ENCODE measurements around the gene PRR12. TPM values are rescaled to one million over a fixed set of nuclear protein-coding genes. Genes with fewer than 3 reads are reported as not detected.
A peak's percentile ranks its signal among the peaks of the same experiment; 100 is the strongest.

Gene PRR12
- polyA plus RNA-seq, 4 donors = 2.4 to 18.4 (median 8.0) TPM

DNA sequence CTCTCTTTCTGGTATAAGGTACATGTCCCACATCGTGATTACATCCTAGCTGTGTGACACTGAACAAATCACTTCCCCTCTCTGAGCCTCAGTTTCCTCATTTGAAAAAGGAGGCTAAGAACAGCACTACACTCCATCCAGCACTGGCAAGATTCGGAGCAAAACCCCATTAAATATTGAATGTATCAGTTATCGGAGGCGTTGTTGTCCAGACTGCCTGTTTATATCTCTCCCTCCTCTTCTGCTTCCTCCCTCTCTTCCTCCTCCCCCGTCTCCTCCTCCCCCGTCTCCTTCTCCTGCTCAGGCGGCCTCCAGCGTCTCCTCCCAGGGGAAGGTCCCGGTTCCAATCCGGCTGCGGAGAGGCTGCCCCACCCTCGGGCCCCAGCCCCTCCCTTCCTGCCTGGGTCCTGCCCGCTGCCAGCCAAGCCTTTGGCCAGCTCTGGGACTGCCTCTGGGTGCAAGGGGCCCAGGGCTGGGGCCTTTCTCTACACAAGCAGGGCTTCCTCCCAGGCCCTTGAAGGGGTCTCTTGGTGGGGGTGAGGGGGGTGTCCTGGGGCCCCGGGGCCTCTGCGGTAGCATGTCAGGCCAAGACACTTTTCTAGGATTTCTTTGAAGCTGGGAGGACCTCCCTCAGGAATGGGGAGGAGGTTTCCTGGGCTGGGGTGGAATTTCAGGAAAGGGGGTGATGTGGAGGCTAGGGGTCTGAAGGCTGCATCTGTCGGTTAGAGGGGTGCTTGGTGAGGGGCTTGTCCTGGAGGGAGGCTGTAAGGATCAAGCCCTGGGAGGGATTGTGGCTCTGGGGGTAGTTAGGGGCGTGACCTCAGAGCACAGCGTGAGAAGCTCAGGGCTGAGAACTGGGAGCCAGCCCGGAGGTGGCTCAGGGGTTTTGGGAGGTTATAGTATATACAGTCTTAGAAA lies 47.1 kb downstream of the PRR12 start:
- Histone ChIP-seq H3K9me3 (ENCODE audit: control insufficient read depth in 2 of 2, insufficient read depth in 1 of 2, low read depth in 1 of 2, low read length in 1 of 2) (no peaks in the 10 kb centered on the region), H3K4me3 (ENCODE audit: low read depth in 1 of 3, low read length in 3 of 3) (peak overlapping the region; percentile 12 to 34 (median 30)), H3K27me3 (ENCODE audit: control insufficient read depth in 3 of 3, insufficient read depth in 3 of 3, low read length in 3 of 3) (peaks cover 0 to 17% (median 0%) of the 10 kb centered on the region in 3 donors), H3K36me3 (ENCODE audit: control insufficient read depth in 3 of 3, insufficient read depth in 2 of 3, low read depth in 1 of 3, low read length in 3 of 3) (peaks cover 0 to 13% (median 0%) of the 10 kb centered on the region in 3 donors), H3K27ac (ENCODE audit: low read depth in 1 of 3, low read length in 2 of 3) (peak overlapping the region; percentile 35 to 87 (median 63)), H3K4me1 (ENCODE audit: control insufficient read depth in 3 of 3, insufficient read depth in 2 of 3, low read depth in 1 of 3, low read length in 2 of 3) (peaks cover 0 to 50% (median 16%) of the 10 kb centered on the region in 3 donors)
- WGBS, 3 donors = 8 to 10% (median 10%) methylated on average over 18 to 19 of the region's 19 CpGs
- no peak for FAIRE-seq
- DNase-seq = peak; percentile 78 to 93

DNA sequence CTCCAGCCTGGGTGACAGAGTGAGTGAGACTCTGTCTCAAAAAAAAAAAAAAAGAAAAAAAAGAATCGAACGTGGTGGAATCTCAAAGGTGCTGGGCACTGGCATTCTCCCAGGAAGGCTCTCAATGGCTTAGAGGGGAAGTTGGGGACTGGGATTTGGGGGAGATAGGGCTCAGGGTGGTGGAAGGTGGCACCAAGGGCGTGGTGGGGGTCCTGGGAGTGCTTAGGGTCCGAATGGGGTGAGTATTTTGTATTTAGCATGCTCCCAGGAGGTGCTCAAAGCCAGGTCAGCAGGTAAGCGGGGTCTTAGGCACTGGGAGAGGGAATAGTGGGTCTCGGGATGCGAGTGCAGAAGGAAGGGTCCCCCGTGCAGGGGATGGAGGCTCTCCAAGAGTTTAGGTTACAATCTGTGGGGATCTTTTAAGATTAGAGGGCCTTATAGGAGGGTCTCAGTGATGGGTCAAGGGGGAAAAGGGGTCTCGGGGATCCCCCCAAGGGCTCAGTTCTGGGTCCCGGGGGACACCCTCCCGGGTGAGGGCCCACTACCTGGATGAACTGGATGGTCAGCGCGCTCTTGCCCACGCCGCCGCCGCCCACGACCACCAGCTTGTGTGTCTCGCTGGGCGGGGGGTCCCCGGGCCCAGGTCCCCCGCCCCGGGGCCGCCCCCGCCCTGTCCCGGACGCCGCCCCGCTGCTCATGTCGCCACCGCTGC lies 48.6 kb downstream of the PRR12 start:
- H3K27me3 ChIP-seq (ENCODE audit: control insufficient read depth in 3 of 3, insufficient read depth in 3 of 3, low read length in 3 of 3) = peaks cover 0 to 17% (median 0%) of the 10 kb centered on the region in 3 donors
- FAIRE-seq (no peak), DNase-seq (peak in 1 of 2 donors; percentile 42)
- peaks cover 0 to 58% (median 16%) of the 10 kb centered on the region in 3 donors for H3K4me1 ChIP-seq (ENCODE audit: control insufficient read depth in 3 of 3, insufficient read depth in 2 of 3, low read depth in 1 of 3, low read length in 2 of 3)
- H3K27ac ChIP-seq (ENCODE audit: low read depth in 1 of 3, low read length in 2 of 3) = peak overlapping the region; percentile 79 to 99 (median 95)
- H3K9me3 ChIP-seq (ENCODE audit: control insufficient read depth in 2 of 2, insufficient read depth in 1 of 2, low read depth in 1 of 2, low read length in 1 of 2) = no peaks in the 10 kb centered on the region
- peaks cover 0 to 13% (median 0%) of the 10 kb centered on the region in 3 donors for H3K36me3 ChIP-seq (ENCODE audit: control insufficient read depth in 3 of 3, insufficient read depth in 2 of 3, low read depth in 1 of 3, low read length in 3 of 3)
- WGBS, 3 donors = 4 to 8% (median 6%) methylated on average over 25 to 31 of the region's 31 CpGs
- peak overlapping the region; percentile 48 to 78 (median 65) for H3K4me3 ChIP-seq (ENCODE audit: low read depth in 1 of 3, low read length in 3 of 3)

DNA sequence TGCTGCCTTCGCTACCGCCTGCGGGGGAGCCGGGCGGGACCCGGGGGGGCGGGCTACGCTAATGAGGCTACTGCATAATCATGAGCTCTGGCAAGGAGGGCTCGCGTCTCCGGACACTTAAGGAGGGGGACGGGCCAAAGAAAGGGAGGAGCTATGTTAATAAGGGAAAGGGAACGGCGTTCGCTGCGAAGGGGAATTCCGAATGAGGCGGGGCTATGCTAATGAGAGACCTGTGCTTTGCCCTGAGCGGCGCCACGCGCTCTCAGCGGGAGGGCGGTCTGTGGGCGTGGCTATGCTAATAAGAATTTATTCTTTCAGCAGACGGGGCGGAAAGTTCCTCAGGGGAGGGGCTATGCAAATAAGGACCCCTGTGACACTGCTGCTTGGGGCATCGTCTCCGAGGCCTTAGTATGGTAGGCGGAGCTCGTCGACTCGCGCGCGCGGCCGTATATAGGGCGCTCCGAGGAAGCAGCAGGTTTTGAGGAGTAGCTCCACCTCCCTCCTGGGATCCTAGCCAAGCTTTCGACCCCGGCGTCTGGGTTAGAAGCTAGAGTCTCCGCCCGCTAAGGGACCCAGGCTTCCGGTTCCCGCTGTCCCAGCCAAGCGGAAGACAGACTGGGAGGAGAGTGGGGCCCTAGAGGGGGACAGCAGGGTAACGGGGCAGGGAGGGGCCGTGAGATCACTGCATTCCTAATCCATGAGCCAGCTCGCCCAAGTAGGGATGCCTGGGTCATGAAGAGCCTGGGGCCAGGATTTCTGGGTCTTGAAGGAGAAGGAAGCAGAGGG lies 49.3 kb downstream of the PRR12 start, which contains the start of gene RRAS:
Gene RRAS (minus strand): TSS at position 31 of the 786 bp plus-strand sequence. CDS start 45 bp downstream, outside the sequence.
- peaks cover 0 to 17% (median 0%) of the 10 kb centered on the region in 3 donors for H3K36me3 ChIP-seq (ENCODE audit: control insufficient read depth in 3 of 3, insufficient read depth in 2 of 3, low read depth in 1 of 3, low read length in 3 of 3)
- peak within 1 kb of the TSS; percentile 95 to 99 (median 95) for H3K27ac ChIP-seq (ENCODE audit: low read depth in 1 of 3, low read length in 2 of 3)
- H3K9me3 ChIP-seq (ENCODE audit: control insufficient read depth in 2 of 2, insufficient read depth in 1 of 2, low read depth in 1 of 2, low read length in 1 of 2) = no peaks in the 10 kb centered on the region
- DNase-seq (peak; percentile 100), FAIRE-seq (peak; percentile 81)
- peaks cover 0 to 16% (median 0%) of the 10 kb centered on the region in 3 donors for H3K27me3 ChIP-seq (ENCODE audit: control insufficient read depth in 3 of 3, insufficient read depth in 3 of 3, low read length in 3 of 3)
- WGBS, 3 donors = 0% methylated on average over 40 to 51 of the region's 51 CpGs
- H3K4me3 ChIP-seq (ENCODE audit: low read depth in 1 of 3, low read length in 3 of 3) = peak within 1 kb of the TSS; percentile 48 to 78 (median 65)
- peaks cover 0 to 57% (median 16%) of the 10 kb centered on the region in 3 donors for H3K4me1 ChIP-seq (ENCODE audit: control insufficient read depth in 3 of 3, insufficient read depth in 2 of 3, low read depth in 1 of 3, low read length in 2 of 3)

DNA sequence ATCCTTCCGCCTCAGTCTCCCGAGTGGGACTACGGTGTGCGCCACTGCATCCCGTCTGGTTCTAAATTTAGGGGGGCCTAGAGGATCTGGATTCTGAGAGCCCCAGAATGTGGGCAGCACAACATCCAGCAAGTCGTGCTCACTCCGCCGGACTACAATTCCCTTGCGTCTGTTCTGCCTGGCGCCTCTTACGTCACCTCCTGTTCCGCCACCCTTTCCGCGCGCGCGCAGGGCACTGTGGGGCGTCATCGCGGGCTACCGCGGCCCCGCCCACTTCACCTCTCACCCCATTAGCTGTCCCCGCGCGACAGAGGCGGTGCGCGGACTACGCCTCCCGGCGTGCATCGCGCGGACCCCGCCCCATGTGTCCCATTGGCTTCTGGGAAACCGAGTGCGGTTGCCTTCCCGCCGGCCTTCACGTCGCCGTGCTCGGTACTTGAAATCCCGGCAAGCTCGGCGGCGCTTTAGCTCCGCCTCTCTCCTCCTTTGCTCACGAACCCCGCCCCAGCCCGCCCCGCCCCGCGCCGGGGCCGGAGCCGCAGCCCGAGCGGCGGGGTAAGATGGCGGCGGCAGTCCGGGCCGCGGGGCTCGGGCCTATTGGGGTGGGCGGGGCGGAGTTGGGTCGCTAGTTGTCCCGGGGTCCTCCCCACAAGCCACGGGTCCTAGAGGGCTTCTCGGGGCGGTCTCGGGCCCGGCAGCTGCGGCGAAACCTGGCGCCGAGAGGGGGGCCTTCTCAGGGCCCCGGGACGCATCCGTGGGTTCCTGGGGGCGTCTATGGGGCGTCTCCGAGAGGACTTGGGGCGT lies 50.9 kb downstream of the PRR12 start, which contains the start of gene SCAF1:
Gene SCAF1 (plus strand): TSS at position 522 of the 804 bp plus-strand sequence. CDS start 2,818 bp downstream, outside the sequence.
- FAIRE-seq = no peak
- no peaks in the 10 kb centered on the region for H3K9me3 ChIP-seq (ENCODE audit: control insufficient read depth in 2 of 2, insufficient read depth in 1 of 2, low read depth in 1 of 2, low read length in 1 of 2)
- WGBS, 3 donors = 0% methylated on average over 54 to 87 of the region's 87 CpGs
- H3K4me3 ChIP-seq (ENCODE audit: low read depth in 1 of 3, low read length in 3 of 3) = peak within 1 kb of the TSS; percentile 75 to 96 (median 93)
- peaks cover 0 to 47% (median 16%) of the 10 kb centered on the region in 3 donors for H3K4me1 ChIP-seq (ENCODE audit: control insufficient read depth in 3 of 3, insufficient read depth in 2 of 3, low read depth in 1 of 3, low read length in 2 of 3)
- peak within 1 kb of the TSS; percentile 95 to 99 (median 95) for H3K27ac ChIP-seq (ENCODE audit: low read depth in 1 of 3, low read length in 2 of 3)
- peak; percentile 99 to 100 for DNase-seq
- H3K36me3 ChIP-seq (ENCODE audit: control insufficient read depth in 3 of 3, insufficient read depth in 2 of 3, low read depth in 1 of 3, low read length in 3 of 3) = peaks cover 0 to 24% (median 7%) of the 10 kb centered on the region in 3 donors
- H3K27me3 ChIP-seq (ENCODE audit: control insufficient read depth in 3 of 3, insufficient read depth in 3 of 3, low read length in 3 of 3) = peaks cover 0 to 2% (median 0%) of the 10 kb centered on the region in 3 donors

DNA sequence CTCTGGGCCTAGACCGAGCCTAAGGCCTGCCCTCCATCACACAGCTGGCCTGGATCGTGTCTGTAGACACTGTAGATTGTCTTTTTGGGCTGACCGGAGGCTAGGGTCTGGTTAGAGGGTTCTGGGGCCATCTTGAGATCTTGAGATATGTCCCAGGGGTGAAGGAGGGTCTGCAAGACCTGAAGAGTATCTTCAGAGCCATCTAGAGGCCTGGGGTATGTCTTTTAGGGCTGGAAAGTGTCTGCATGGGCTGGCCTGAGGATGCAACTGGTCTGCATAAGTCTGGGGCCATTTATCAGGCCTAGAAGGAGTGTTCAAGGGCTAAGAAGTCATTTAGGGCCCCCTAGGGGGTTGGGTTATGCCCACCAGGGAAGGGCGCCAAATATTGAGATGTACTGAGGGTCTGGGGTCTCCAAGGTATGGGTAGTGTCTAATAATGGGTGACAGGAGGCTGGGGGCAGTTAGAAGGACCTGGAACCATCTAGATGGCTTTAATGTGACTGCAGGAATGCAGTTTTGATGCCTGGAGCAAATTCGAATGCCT lies 51.6 kb downstream of the PRR12 start:
- 4 to 7% (median 6%) methylated on average over 5 of the region's 5 CpGs for WGBS, 3 donors
- Histone ChIP-seq H3K9me3 (ENCODE audit: control insufficient read depth in 2 of 2, insufficient read depth in 1 of 2, low read depth in 1 of 2, low read length in 1 of 2) (no peaks in the 10 kb centered on the region), H3K27me3 (ENCODE audit: control insufficient read depth in 3 of 3, insufficient read depth in 3 of 3, low read length in 3 of 3) (no peaks in the 10 kb centered on the region), H3K4me1 (ENCODE audit: control insufficient read depth in 3 of 3, insufficient read depth in 2 of 3, low read depth in 1 of 3, low read length in 2 of 3) (peaks cover 0 to 44% (median 15%) of the 10 kb centered on the region in 3 donors), H3K27ac (ENCODE audit: low read depth in 1 of 3, low read length in 2 of 3) (peak overlapping the region; percentile 76 to 84 (median 77)), H3K4me3 (ENCODE audit: low read depth in 1 of 3, low read length in 3 of 3) (peak overlapping the region; percentile 75 to 96 (median 93)), H3K36me3 (ENCODE audit: control insufficient read depth in 3 of 3, insufficient read depth in 2 of 3, low read depth in 1 of 3, low read length in 3 of 3) (peaks cover 0 to 30% (median 12%) of the 10 kb centered on the region in 3 donors)
- DNase-seq (no peak), FAIRE-seq (no peak)

DNA sequence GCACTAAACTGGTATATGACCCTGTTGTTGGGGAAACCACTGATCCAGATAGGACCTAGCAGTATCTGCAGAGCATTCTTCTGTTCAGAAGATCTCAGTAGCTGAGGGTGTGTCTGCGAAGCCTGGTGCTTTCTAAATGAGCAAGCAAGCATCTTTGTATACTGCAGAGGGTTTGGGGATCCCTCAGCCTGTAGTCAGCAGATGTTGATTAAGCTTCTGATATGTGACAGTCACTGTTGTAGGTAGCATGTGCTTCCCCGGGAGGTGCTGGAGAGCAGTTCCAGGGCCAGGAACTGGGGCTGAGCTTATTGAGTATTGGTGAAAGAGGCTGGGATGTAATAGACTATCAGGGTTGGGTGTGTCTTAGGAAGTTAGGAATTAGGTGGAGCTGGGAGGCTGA lies 52.5 kb downstream of the PRR12 start:
- Histone ChIP-seq H3K9me3 (ENCODE audit: control insufficient read depth in 2 of 2, insufficient read depth in 1 of 2, low read depth in 1 of 2, low read length in 1 of 2) (no peaks in the 10 kb centered on the region), H3K27ac (ENCODE audit: low read depth in 1 of 3, low read length in 2 of 3) (no peak overlapping the region), H3K4me3 (ENCODE audit: low read depth in 1 of 3, low read length in 3 of 3) (no peak overlapping the region), H3K4me1 (ENCODE audit: control insufficient read depth in 3 of 3, insufficient read depth in 2 of 3, low read depth in 1 of 3, low read length in 2 of 3) (peaks cover 0 to 35% (median 8%) of the 10 kb centered on the region in 3 donors), H3K36me3 (ENCODE audit: control insufficient read depth in 3 of 3, insufficient read depth in 2 of 3, low read depth in 1 of 3, low read length in 3 of 3) (peaks cover 2 to 39% (median 12%) of the 10 kb centered on the region in 3 donors), H3K27me3 (ENCODE audit: control insufficient read depth in 3 of 3, insufficient read depth in 3 of 3, low read length in 3 of 3) (no peaks in the 10 kb centered on the region)
- FAIRE-seq (no peak), DNase-seq (no peak)
- 51 to 59% (median 59%) methylated on average over 2 of the region's 2 CpGs for WGBS, 3 donors

DNA sequence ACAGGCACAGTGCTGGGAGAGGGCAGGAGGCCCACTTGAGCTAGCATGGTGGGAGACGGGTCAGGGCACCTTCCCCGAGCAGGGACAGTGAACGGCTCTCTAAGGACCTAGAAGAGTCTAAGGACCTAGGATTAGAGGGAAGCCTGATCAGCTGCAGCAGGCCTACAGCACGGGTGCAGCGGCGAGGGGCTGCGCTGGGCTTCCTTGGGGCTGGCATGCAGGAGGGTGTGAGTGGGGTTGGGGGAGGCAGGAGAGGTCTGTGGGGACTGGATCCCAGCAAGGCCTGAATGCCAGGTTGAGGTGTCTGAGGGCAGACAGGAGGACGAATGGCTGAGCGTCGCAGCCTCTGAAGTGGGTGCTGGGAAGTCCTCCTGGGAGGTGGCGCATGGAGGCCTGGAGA lies 54.6 kb downstream of the PRR12 start:
- DNase-seq = no peak
- H3K36me3 ChIP-seq (ENCODE audit: control insufficient read depth in 3 of 3, insufficient read depth in 2 of 3, low read depth in 1 of 3, low read length in 3 of 3) = peaks cover 2 to 56% (median 12%) of the 10 kb centered on the region in 3 donors
- WGBS, 3 donors = 91 to 94% (median 92%) methylated on average over 11 of the region's 11 CpGs
- H3K4me3 ChIP-seq (ENCODE audit: low read depth in 1 of 3, low read length in 3 of 3) = no peak overlapping the region
- no peaks in the 10 kb centered on the region for H3K27me3 ChIP-seq (ENCODE audit: control insufficient read depth in 3 of 3, insufficient read depth in 3 of 3, low read length in 3 of 3)
- H3K9me3 ChIP-seq (ENCODE audit: control insufficient read depth in 2 of 2, insufficient read depth in 1 of 2, low read depth in 1 of 2, low read length in 1 of 2) = no peaks in the 10 kb centered on the region
- H3K4me1 ChIP-seq (ENCODE audit: control insufficient read depth in 3 of 3, insufficient read depth in 2 of 3, low read depth in 1 of 3, low read length in 2 of 3) = peaks cover 0 to 23% (median 3%) of the 10 kb centered on the region in 3 donors
- H3K27ac ChIP-seq (ENCODE audit: low read depth in 1 of 3, low read length in 2 of 3) = no peak overlapping the region
- no peak for FAIRE-seq
